HK-2 (cell line): ENCODE results near the gene TIMM29.
A peak's percentile ranks its signal among the peaks of the same experiment; 100 is the strongest.
"Not testable (repeated sequence)": the region's sequence is repeated elsewhere in the genome, so short reads cannot be mapped to it uniquely, and the experiment has no call there.

Experiments
- DNase-seq: peaks from one replicate; pipeline ENCODE4 v3.0.0-alpha.2; 2018; ENCODE audit not compliant: unreplicated experiment

Gene TIMM29

GRCh38 chr19:10943412-10943811, 14.8 kb downstream of the TIMM29 start:
- DNase-seq = not testable (repeated sequence)

GRCh38 chr19:10945264-10945663, 16.7 kb downstream of the TIMM29 start:
- DNase-seq = no peak

GRCh38 chr19:10946958-10947657, 18.5 kb downstream of the TIMM29 start:
- DNase-seq = no peak

GRCh38 chr19:10952809-10953208, 24.2 kb downstream of the TIMM29 start:
- no peak for DNase-seq

- DNase-seq = not testable (repeated sequence)
Measured at GRCh38 chr19:10959277-10959968, 30.8 kb downstream of the TIMM29 start.

GRCh38 chr19:10960314-10961072, 31.9 kb downstream of the TIMM29 start, which contains the start of gene SMARCA4:
TSS of gene SMARCA4 (plus strand) at chr19:10961030. CDS start at chr19:10984152, 23,122 bp downstream.
- DNase-seq = peak; percentile 97

- DNase-seq = peak; percentile 33
Measured at GRCh38 chr19:10961073-10961860, 32.7 kb downstream of the TIMM29 start.

- DNase-seq = no peak
Measured at GRCh38 chr19:10962863-10963262, 34.3 kb downstream of the TIMM29 start.

GRCh38 chr19:10963865-10964264, 35.3 kb downstream of the TIMM29 start:
- DNase-seq = no peak

- no peak for DNase-seq
Measured at GRCh38 chr19:10964903-10965302, 36.3 kb downstream of the TIMM29 start.

- DNase-seq = no peak
Measured at GRCh38 chr19:10965398-10965797, 36.8 kb downstream of the TIMM29 start.

- no peak for DNase-seq
Measured at GRCh38 chr19:10966809-10967208, 38.2 kb downstream of the TIMM29 start.

- DNase-seq = peak; percentile 36
Measured at GRCh38 chr19:10968527-10969135, 40.0 kb downstream of the TIMM29 start.

- no peak for DNase-seq
Measured at GRCh38 chr19:10971107-10971726, 42.6 kb downstream of the TIMM29 start.

GRCh38 chr19:10975374-10976130, 46.9 kb downstream of the TIMM29 start:
- no peak for DNase-seq

- no peak for DNase-seq
Measured at GRCh38 chr19:10976131-10976892, 47.7 kb downstream of the TIMM29 start.

GRCh38 chr19:10977742-10978092, 49.1 kb downstream of the TIMM29 start:
- DNase-seq = no peak
